K562 (cell line): ENCODE data around the gene DYNC1I2. TPM values are rescaled to one million over a fixed set of nuclear protein-coding genes. Genes with fewer than 3 reads are reported as not detected.

Experiments used
- ATAC-seq: fragments of 200-7000 bp; cut with Tn5 transposase; 3 replicates; pipeline ENCODE4 v1.9.1; 2020; ENCODE audit warnings: moderate library complexity
- BruUV-seq: library from RNA; stranded (reverse); fragments of 400-500 nt; replicated peaks from 2 replicates; lab custom pipeline; 2021; lab: Mats Ljungman, UMichigan
- CTCF ChIA-PET: fragments of 300-600 bp; formaldehyde crosslinking; extraction: SDS; loops from one replicate; lab custom pipeline; 2021; ENCODE audit warnings: low intra/inter-chr PET ratio; lab: Yijun Ruan, JAX
- POLR2A ChIA-PET: fragments of 300-600, 350-650 bp; sonication (Branson Sonifier 250); formaldehyde crosslinking; extraction: SDS; loops from one replicate; lab custom pipeline; 2021; ENCODE audit warnings: antibody characterized with exemption, inconsistent platforms; lab: Yijun Ruan, JAX
- DNase-seq, 4 experiments: peaks; one replicate each; pipeline versions ENCODE4 v3.0.0 to v3.0.0-alpha.2; 2011 to 2018; ENCODE audit warnings: low spot score in 3 of 4, mixed read lengths in 3 of 4; ENCODE audit errors: extremely low read depth in 1 of 4
- FAIRE-seq: peaks from 2 replicates; lab custom pipeline; 2011; peaks lifted over from hg19 to GRCh38; lab: Jason Lieb, UNC
- H2AFZ ChIP-seq: 2 replicates; pipeline ENCODE4 v1.6.0; 2011; ENCODE audit warnings: low read depth, low read length, control low read depth, inconsistent platforms
- H3K27ac ChIP-seq: fragments of 200-600 bp; 3 replicates; pipeline ENCODE4 v1.8.0; 2011; ENCODE audit warnings: low read depth, mild to moderate bottlenecking, control low read depth, inconsistent platforms, low read length, moderate library complexity, mixed read lengths; ENCODE audit errors: extremely low read depth
- H3K27me3 ChIP-seq, 2 experiments: fragments of 300-600 bp in 1 of 2; 2 replicates in 1 of 2; 3 replicates in 1 of 2; pipeline versions ENCODE4 v1.6.0 to v1.8.0; 2011; ENCODE audit warnings: inconsistent platforms in 2 of 2, low read length in 2 of 2, mild to moderate bottlenecking in 1 of 2, mixed read lengths in 1 of 2, moderate library complexity in 1 of 2; ENCODE audit not compliant: control insufficient read depth in 2 of 2, insufficient read depth in 2 of 2
- H3K36me3 ChIP-seq: fragments of 300-600 bp; 3 replicates; pipeline ENCODE4 v1.8.0; 2011; ENCODE audit warnings: mild to moderate bottlenecking, low read length, inconsistent platforms; ENCODE audit not compliant: control insufficient read depth, insufficient read depth
- H3K4me1 ChIP-seq, 2 experiments: fragments of 200-600 bp in 1 of 2; replicated peaks in 1 of 2; 2 replicates in 1 of 2; 3 replicates in 1 of 2; pipeline versions ENCODE4 v1.5.1 to v1.8.0; 2011; ENCODE audit warnings: inconsistent platforms in 2 of 2, low read length in 2 of 2, mild to moderate bottlenecking in 1 of 2, mixed read lengths in 1 of 2, moderate library complexity in 1 of 2; ENCODE audit not compliant: control insufficient read depth in 2 of 2, insufficient read depth in 2 of 2
- H3K4me2 ChIP-seq: 2 replicates; pipeline ENCODE4 v1.6.1; 2011; ENCODE audit warnings: low read length, control low read depth, inconsistent platforms, mixed read lengths; ENCODE audit not compliant: insufficient read depth
- H3K4me3 ChIP-seq: fragments of 200-600 bp; sonication (generic), shearing (Covaris generic); 2 replicates; pipeline ENCODE4 v1.5.1; 2016; ENCODE audit warnings: control low read depth, inconsistent platforms
- H3K79me2 ChIP-seq: fragments of 200-600 bp; 3 replicates; pipeline ENCODE4 v1.8.0; 2011; ENCODE audit warnings: low read length, inconsistent platforms; ENCODE audit not compliant: control insufficient read depth, insufficient read depth
- H3K9ac ChIP-seq, 2 experiments: 2 replicates each; pipeline versions ENCODE4 v1.6.0 to v1.6.1; 2011; ENCODE audit warnings: low read depth in 2 of 2, low read length in 2 of 2, control low read depth in 1 of 2, inconsistent platforms in 1 of 2, mild to moderate bottlenecking in 1 of 2, mixed read lengths in 1 of 2; ENCODE audit not compliant: insufficient read depth in 1 of 2
- H3K9me1 ChIP-seq: one replicate; pipeline ENCODE4 v1.6.0; 2011; ENCODE audit warnings: inconsistent platforms, mild to moderate bottlenecking, low read length, moderate library complexity; ENCODE audit not compliant: control insufficient read depth, insufficient read depth
- H3K9me3 ChIP-seq: replicated peaks from 2 replicates; pipeline ENCODE4 v1.5.1; 2011; ENCODE audit warnings: low read depth, low read length, inconsistent platforms; ENCODE audit not compliant: control insufficient read depth, insufficient read depth
- H4K20me1 ChIP-seq: replicated peaks from 2 replicates; pipeline ENCODE4 v1.6.1; 2011; ENCODE audit warnings: low read length, inconsistent platforms, mixed read lengths; ENCODE audit not compliant: control insufficient read depth, insufficient read depth
- ID3 ChIP-seq, 2 experiments: fragments of 250-450 bp in 1 of 2; fragments of 450-650 bp in 1 of 2; sonication (Bioruptor Pico) in 1 of 2; IDR thresholded peaks; 2 replicates each; pipeline versions ENCODE4 v1.6.1 to v1.8.0; 2016 to 2021; ENCODE audit warnings: mild to moderate bottlenecking in 2 of 2, moderate library complexity in 2 of 2, missing compliant biosample characterization in 1 of 2, missing genetic modification characterization in 1 of 2
- RBBP5 ChIP-seq: fragments of 200-600 bp; sonication (generic); IDR thresholded peaks from 2 replicates; pipeline ENCODE4 v1.6.1; 2012; ENCODE audit warnings: borderline replicate concordance, mild to moderate bottlenecking, low read length, control low read depth, inconsistent platforms; ENCODE audit not compliant: insufficient read depth, poor library complexity, severe bottlenecking
- RFX5 ChIP-seq: IDR thresholded peaks from 2 replicates; pipeline ENCODE4 v1.6.1; 2011; ENCODE audit warnings: low read depth, mild to moderate bottlenecking, improper control_type of control experiment, low read length
- ZNF124 ChIP-seq: sonication (generic); formaldehyde crosslinking; IDR thresholded peaks from 2 replicates; pipeline ENCODE4 v1.8.1; 2022; ENCODE audit warnings: missing genetic modification reagents
- ZNF197 ChIP-seq: fragments of 200-800 bp; sonication (Bioruptor generic); IDR thresholded peaks from 2 replicates; pipeline ENCODE4 v1.6.1; 2016; ENCODE audit warnings: low read depth, missing genetic modification characterization, missing compliant biosample characterization
- ZNF780A ChIP-seq: fragments of 250-450 bp; sonication (Bioruptor Pico); IDR thresholded peaks from 2 replicates; pipeline ENCODE4 v1.5.0; 2021; ENCODE audit warnings: mild to moderate bottlenecking
- WGBS: fragments of 100-300 bp; shearing (Covaris generic); methylation state at CpG from one replicate; pipeline ENCODE4 v1.1.6; 2016; ENCODE audit warnings: low coverage, mixed read lengths; ENCODE audit not compliant: insufficient coverage; ENCODE audit errors: missing lambda C conversion rate; 5-methylcytosine and 5-hydroxymethylcytosine counted together
- in situ Hi-C: fragments of 300-500 bp; cut with MboI; formaldehyde crosslinking; loops from 4 replicates; pipeline ENCODE4 v1.15.0; 2018; ENCODE audit warnings: inconsistent platforms, mixed read lengths
- intact Hi-C: fragments of 100-400 bp; cut with micrococcal nuclease; formaldehyde crosslinking; loops from 2 replicates; pipeline ENCODE4 v1.14.2; 2022
- polyA plus RNA-seq, 8 experiments: library from polyadenylated mRNA; depleted of rRNA in 4 of 8; stranded (reverse) in 5 of 8; unstranded in 3 of 8; fragments of >200 nt; fragmentation: Nextera tagmentation in 2 of 8; fragmentation: Illumina TruSeq in 1 of 8; extraction: Ambion mirVana in 2 of 8; extraction: Trizol in 1 of 8; gene quantifications; 2 replicates each; pipeline versions ENCODE4 v1.2.1 to v1.2.3, GENCODE V29; 2011 to 2014; ENCODE audit warnings: inconsistent platforms in 1 of 8, missing spikeins in 1 of 8
- total RNA-seq, 7 experiments: library from RNA; depleted of rRNA in 6 of 7; stranded (reverse); fragments of >200 nt in 6 of 7; fragmentation: Illumina TruSeq in 2 of 7; extraction: Trizol in 2 of 7; gene quantifications; 2 replicates each; pipeline versions ENCODE4 v1.2.1 to v1.2.3, GENCODE V29; 2011 to 2021; ENCODE audit warnings: low replicate concordance in 1 of 7

DYNC1I2 gene
- total and polyA plus RNA-seq, 9 of the 15 experiments (the other 6 are each of a cell fraction or from before 2014, with no cell fraction given): 59.1 to 204 (median 100) TPM

- TF ChIP-seq RBBP5: no peak
- no peak for TF ChIP-seq ZNF124 (CRISPR knock-in tag)
- TF ChIP-seq ZNF780A (CRISPR knock-in tag): no peak
- H2AFZ ChIP-seq: no peak overlapping the region
- FAIRE-seq (no peak), ATAC-seq (no peak), DNase-seq (no peak)
- no peak overlapping the region for H3K4me2 ChIP-seq
- H3K4me1 ChIP-seq: no peaks in the 10 kb centered on the region
- in situ Hi-C loops (no loop called here), intact Hi-C loops (no loop called here)
- ChIA-PET CTCF (no interaction called here), POLR2A (interaction anchor here (0.9 to 1.3 kb wide), 2 partner anchors 9 to 10 kb away, joined by 3 to 4 read pairs; no protein-coding TSS in a partner anchor)
- no peaks in the 10 kb centered on the region for H3K79me2 ChIP-seq
- H3K36me3 ChIP-seq: no peaks in the 10 kb centered on the region
- no peak overlapping the region for H3K9ac ChIP-seq
- H3K9me3 ChIP-seq: no peaks in the 10 kb centered on the region
- H3K27ac ChIP-seq: no peak overlapping the region
- peaks cover 10 to 28% of the 10 kb centered on the region in 2 experiments; a peak in 4 of 5 replicates for H3K27me3 ChIP-seq
- no TSS peak for BruUV-seq
- no peak overlapping the region for H3K4me3 ChIP-seq
- H4K20me1 ChIP-seq: no peaks in the 10 kb centered on the region
- no peaks in the 10 kb centered on the region for H3K9me1 ChIP-seq
These were observed 16.6 kb upstream of the DYNC1I2 start for GRCh38 chr2:171670655-171671054.

- Histone ChIP-seq H3K9ac (no peak overlapping the region), H3K4me2 (no peak overlapping the region), H3K36me3 (no peaks in the 10 kb centered on the region), H3K9me3 (no peaks in the 10 kb centered on the region), H3K4me1 (no peaks in the 10 kb centered on the region), H3K9me1 (no peaks in the 10 kb centered on the region), H2AFZ (no peak overlapping the region), H3K27me3 (peaks cover 10 to 28% of the 10 kb centered on the region in 2 experiments; a peak in 4 of 5 replicates), H3K27ac (no peak overlapping the region), H3K79me2 (no peaks in the 10 kb centered on the region), H3K4me3 (no peak overlapping the region), H4K20me1 (no peaks in the 10 kb centered on the region)
- DNase-seq (no peak), ATAC-seq (no peak), FAIRE-seq (no peak)
- BruUV-seq: no TSS peak
- intact Hi-C loops (no loop called here), in situ Hi-C loops (no loop called here)
- ChIA-PET POLR2A (interaction anchor here (1.3 kb wide), 1 partner anchor 9 kb away, joined by 3 read pairs; no protein-coding TSS in a partner anchor), CTCF (no interaction called here)
- TF ChIP-seq ZNF197 (CRISPR knock-in tag): no peak
- TF ChIP-seq ID3 (CRISPR knock-in tag; IDR thresholded peaks at IDR 0.05): no peak
- no peak for TF ChIP-seq ID3 (tag; IDR thresholded peaks at IDR 0.05)
- no peak for TF ChIP-seq RFX5
- WGBS: 8% methylated on average over 7 of the region's 7 CpGs
These were observed 15.4 kb upstream of the DYNC1I2 start for GRCh38 chr2:171671867-171672266.
